MM.1S (cell line): Measurements from ENCODE around the gene PTX3.

Experiments used
- DNase-seq: peaks from one replicate; pipeline ENCODE4 v3.0.0-alpha.2; 2015
- H2AFZ ChIP-seq: fragments of 300-600 bp; sonication (generic); 2 replicates; pipeline ENCODE4 v1.6.0; 2016; ENCODE audit warnings: antibody characterized with exemption, low read length
- H3F3A ChIP-seq: fragments of 300-600 bp; sonication (generic); 2 replicates; pipeline ENCODE4 v1.6.1; 2016; ENCODE audit warnings: mild to moderate bottlenecking, antibody characterized with exemption, low read length, moderate library complexity, mixed read lengths; ENCODE audit not compliant: insufficient read depth
- H3K27ac ChIP-seq: fragments of 300-600 bp; sonication (generic); 2 replicates; pipeline ENCODE4 v1.5.1; 2016; ENCODE audit warnings: mild to moderate bottlenecking, low read length
- H3K27me3 ChIP-seq: fragments of 300-600 bp; sonication (generic); replicated peaks from 2 replicates; pipeline ENCODE4 v1.6.0; 2016; ENCODE audit warnings: low read length; ENCODE audit not compliant: insufficient read depth
- H3K36me3 ChIP-seq: fragments of 300-600 bp; sonication (generic); replicated peaks from 2 replicates; pipeline ENCODE4 v1.6.1; 2016; ENCODE audit warnings: mild to moderate bottlenecking, low read length, mixed read lengths; ENCODE audit not compliant: insufficient read depth
- H3K4me1 ChIP-seq: fragments of 300-600 bp; sonication (generic); 2 replicates; pipeline ENCODE4 v1.6.1; 2016; ENCODE audit warnings: low read length, mixed read lengths
- H3K4me2 ChIP-seq: fragments of 300-600 bp; sonication (generic); 2 replicates; pipeline ENCODE4 v1.6.0; 2016; ENCODE audit warnings: low read depth, low read length
- H3K4me3 ChIP-seq: fragments of 300-600 bp; sonication (generic); 2 replicates; pipeline ENCODE4 v1.5.1; 2016; ENCODE audit warnings: low read length, mixed read lengths
- H3K79me2 ChIP-seq: fragments of 300-600 bp; sonication (generic); 2 replicates; pipeline ENCODE4 v1.6.1; 2016; ENCODE audit warnings: mixed run types, low read length, mixed read lengths
- H3K9ac ChIP-seq: fragments of 300-600 bp; sonication (generic); 2 replicates; pipeline ENCODE4 v1.6.1; 2016; ENCODE audit warnings: low read length, mixed read lengths
- H3K9me2 ChIP-seq: fragments of 300-600 bp; sonication (generic); replicated peaks from 2 replicates; pipeline ENCODE4 v1.6.1; 2016; ENCODE audit warnings: mild to moderate bottlenecking, low read length, mixed read lengths; ENCODE audit not compliant: insufficient read depth
- H3K9me3 ChIP-seq: fragments of 300-600 bp; sonication (generic); replicated peaks from 2 replicates; pipeline ENCODE4 v1.6.1; 2016; ENCODE audit warnings: mild to moderate bottlenecking, low read length, mixed read lengths; ENCODE audit not compliant: insufficient read depth
- H4K20me1 ChIP-seq: fragments of 300-600 bp; sonication (generic); 2 replicates; pipeline ENCODE4 v1.6.1; 2016; ENCODE audit warnings: mild to moderate bottlenecking, low read length, moderate library complexity, mixed read lengths; ENCODE audit not compliant: insufficient read depth
- EZH2 ChIP-seq: fragments of 300-600 bp; sonication (generic); optimal IDR thresholded peaks from 2 replicates; pipeline ENCODE3; 2017; ENCODE audit warnings: low read depth, mild to moderate bottlenecking, antibody characterized with exemption, low read length, mixed read lengths
- EZH2phosphoT487 ChIP-seq: fragments of 300-600 bp; sonication (generic); IDR thresholded peaks from 2 replicates; pipeline ENCODE4 v1.6.1; 2018; ENCODE audit warnings: antibody characterized with exemption, low read length
- TF ChIP-seq, protein P1 (sequence below): fragments of 300-600 bp; sonication (generic); IDR thresholded peaks from 2 replicates; pipeline ENCODE4 v1.5.1; 2016; ENCODE audit warnings: antibody characterized with exemption, low read length, mixed read lengths

PTX3 gene

DNA sequence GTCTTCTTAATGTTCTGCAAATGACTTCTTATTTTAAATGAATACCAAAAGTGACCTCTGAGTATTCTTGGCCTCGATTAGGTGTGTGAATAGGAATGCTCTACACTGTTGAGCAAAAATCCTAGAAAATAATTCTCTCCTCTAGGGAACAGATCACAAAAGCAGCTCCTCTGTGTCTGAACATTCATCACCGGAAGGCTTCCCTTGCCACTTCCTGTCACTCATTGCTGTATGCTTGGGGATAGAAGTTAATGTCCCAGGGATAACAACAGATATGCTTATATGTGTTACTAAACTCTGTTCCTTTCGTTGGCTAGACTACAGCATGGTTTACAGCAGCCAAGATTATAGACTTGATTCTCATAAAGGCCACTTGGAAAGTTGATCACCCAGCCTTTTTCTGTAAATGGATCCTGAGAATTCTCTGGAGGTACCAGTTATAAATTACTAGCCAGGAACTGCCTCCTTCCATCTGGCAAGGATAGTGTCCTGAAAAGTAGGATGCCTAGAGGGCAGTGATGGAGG lies 16.0 kb upstream of the PTX3 start:
- no peak overlapping the region for H3K4me3 ChIP-seq
- TF ChIP-seq, protein P1, sequence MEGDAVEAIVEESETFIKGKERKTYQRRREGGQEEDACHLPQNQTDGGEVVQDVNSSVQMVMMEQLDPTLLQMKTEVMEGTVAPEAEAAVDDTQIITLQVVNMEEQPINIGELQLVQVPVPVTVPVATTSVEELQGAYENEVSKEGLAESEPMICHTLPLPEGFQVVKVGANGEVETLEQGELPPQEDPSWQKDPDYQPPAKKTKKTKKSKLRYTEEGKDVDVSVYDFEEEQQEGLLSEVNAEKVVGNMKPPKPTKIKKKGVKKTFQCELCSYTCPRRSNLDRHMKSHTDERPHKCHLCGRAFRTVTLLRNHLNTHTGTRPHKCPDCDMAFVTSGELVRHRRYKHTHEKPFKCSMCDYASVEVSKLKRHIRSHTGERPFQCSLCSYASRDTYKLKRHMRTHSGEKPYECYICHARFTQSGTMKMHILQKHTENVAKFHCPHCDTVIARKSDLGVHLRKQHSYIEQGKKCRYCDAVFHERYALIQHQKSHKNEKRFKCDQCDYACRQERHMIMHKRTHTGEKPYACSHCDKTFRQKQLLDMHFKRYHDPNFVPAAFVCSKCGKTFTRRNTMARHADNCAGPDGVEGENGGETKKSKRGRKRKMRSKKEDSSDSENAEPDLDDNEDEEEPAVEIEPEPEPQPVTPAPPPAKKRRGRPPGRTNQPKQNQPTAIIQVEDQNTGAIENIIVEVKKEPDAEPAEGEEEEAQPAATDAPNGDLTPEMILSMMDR = no peak
- H3F3A ChIP-seq = peaks cover 12% of the 10 kb centered on the region
- H3K79me2 ChIP-seq = no peaks in the 10 kb centered on the region
- DNase-seq = no peak
- no peaks in the 10 kb centered on the region for H3K27me3 ChIP-seq
- no peak overlapping the region for H2AFZ ChIP-seq
- H3K27ac ChIP-seq = no peak overlapping the region
- H3K9ac ChIP-seq = no peak overlapping the region
- no peaks in the 10 kb centered on the region for H3K36me3 ChIP-seq
- H3K9me3 ChIP-seq = no peaks in the 10 kb centered on the region
- no peaks in the 10 kb centered on the region for H4K20me1 ChIP-seq
- H3K4me2 ChIP-seq = no peak overlapping the region
- no peaks in the 10 kb centered on the region for H3K9me2 ChIP-seq
- H3K4me1 ChIP-seq = peaks cover 19% of the 10 kb centered on the region

- H3K4me1 ChIP-seq = no peaks in the 10 kb centered on the region
- no peak overlapping the region for H3K4me2 ChIP-seq
- no peaks in the 10 kb centered on the region for H3K27me3 ChIP-seq
- H3K9ac ChIP-seq = no peak overlapping the region
- no peak for DNase-seq
- H2AFZ ChIP-seq = no peak overlapping the region
- no peaks in the 10 kb centered on the region for H4K20me1 ChIP-seq
- no peaks in the 10 kb centered on the region for H3K9me2 ChIP-seq
- no peaks in the 10 kb centered on the region for H3K36me3 ChIP-seq
- no peak overlapping the region for H3K27ac ChIP-seq
- no peaks in the 10 kb centered on the region for H3F3A ChIP-seq
- no peaks in the 10 kb centered on the region for H3K9me3 ChIP-seq
- TF ChIP-seq EZH2phosphoT487 = no peak
- TF ChIP-seq EZH2 = no peak
- TF ChIP-seq, protein P1 = no peak
- no peaks in the 10 kb centered on the region for H3K79me2 ChIP-seq
- no peak overlapping the region for H3K4me3 ChIP-seq
Measured at GRCh38 chr3:157423337-157423736, 13.3 kb upstream of the PTX3 start.

- no peaks in the 10 kb centered on the region for H3K36me3 ChIP-seq
- TF ChIP-seq EZH2 = no peak
- no peak for TF ChIP-seq EZH2phosphoT487
- TF ChIP-seq, protein P1 = no peak
- DNase-seq = no peak
- H3K9ac ChIP-seq = no peak overlapping the region
- H3K79me2 ChIP-seq = no peaks in the 10 kb centered on the region
- H3K27me3 ChIP-seq = no peaks in the 10 kb centered on the region
- no peaks in the 10 kb centered on the region for H3F3A ChIP-seq
- H3K9me3 ChIP-seq = no peaks in the 10 kb centered on the region
- no peaks in the 10 kb centered on the region for H4K20me1 ChIP-seq
- H3K9me2 ChIP-seq = no peaks in the 10 kb centered on the region
- no peak overlapping the region for H3K4me2 ChIP-seq
- no peak overlapping the region for H3K4me3 ChIP-seq
- no peak overlapping the region for H3K27ac ChIP-seq
- no peak overlapping the region for H2AFZ ChIP-seq
- peaks cover 13% of the 10 kb centered on the region for H3K4me1 ChIP-seq
Measured at GRCh38 chr3:157427901-157428300, 8.7 kb upstream of the PTX3 start.

DNA sequence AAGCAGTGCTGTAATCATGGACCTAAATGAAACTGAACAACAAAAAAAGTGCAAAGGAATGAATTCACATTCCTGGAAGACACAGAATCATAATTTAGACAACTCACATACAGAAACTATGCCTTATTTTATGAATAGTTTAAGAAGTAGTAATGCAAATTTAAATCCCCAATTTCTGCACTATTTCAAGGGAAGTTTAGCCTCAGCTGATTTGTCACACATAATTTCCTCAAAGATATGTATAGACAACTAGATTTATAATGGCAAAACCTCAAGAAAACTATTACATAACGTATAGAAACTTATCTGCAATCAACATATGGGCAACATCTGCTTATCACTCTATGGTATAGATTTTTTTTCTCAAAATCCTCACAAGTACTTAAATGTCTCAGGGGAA lies 7.8 kb upstream of the PTX3 start:
- Histone ChIP-seq H3K36me3 (no peaks in the 10 kb centered on the region), H3K27ac (no peak overlapping the region), H3K9ac (no peak overlapping the region), H3K79me2 (no peaks in the 10 kb centered on the region), H3K27me3 (no peaks in the 10 kb centered on the region), H3K9me2 (no peaks in the 10 kb centered on the region), H3K9me3 (no peaks in the 10 kb centered on the region), H4K20me1 (no peaks in the 10 kb centered on the region), H2AFZ (no peak overlapping the region), H3K4me2 (no peak overlapping the region), H3K4me3 (no peak overlapping the region), H3F3A (no peaks in the 10 kb centered on the region), H3K4me1 (peaks cover 13% of the 10 kb centered on the region)
- TF ChIP-seq EZH2phosphoT487 = no peak
- TF ChIP-seq, protein P1 = no peak
- TF ChIP-seq EZH2 = no peak
- DNase-seq = no peak
